SH-SY5Y (cell line): ENCODE results near the gene LPAR3.

Experiments
- GATA2 ChIP-seq: IDR thresholded peaks from 2 replicates; pipeline ENCODE4 v1.6.1; 2011; ENCODE audit warnings: mild to moderate bottlenecking, low read depth, low read length
- GATA3 ChIP-seq: IDR thresholded peaks from 2 replicates; pipeline ENCODE4 v1.6.1; 2011; ENCODE audit warnings: low read depth, mild to moderate bottlenecking, low read length, moderate library complexity

GRCh38 chr1:84892705-84893618 lies at the start of gene LPAR3:
- TF ChIP-seq GATA2, result 0 out of 2 replicates have a peak, but pooled peaks have one; percentile 12
- no peak for TF ChIP-seq GATA3
